NCI-H146 treated with DMSO at 0.1 percent for 48 hours (cell line): ENCODE results near the gene MRC2.

ENCODE experiments used
- DNase-seq: peaks from one replicate; lab custom pipeline; 2025; ENCODE audit not compliant: unreplicated experiment; lab: John Stamatoyannopoulos, UW

Gene MRC2

DNA sequence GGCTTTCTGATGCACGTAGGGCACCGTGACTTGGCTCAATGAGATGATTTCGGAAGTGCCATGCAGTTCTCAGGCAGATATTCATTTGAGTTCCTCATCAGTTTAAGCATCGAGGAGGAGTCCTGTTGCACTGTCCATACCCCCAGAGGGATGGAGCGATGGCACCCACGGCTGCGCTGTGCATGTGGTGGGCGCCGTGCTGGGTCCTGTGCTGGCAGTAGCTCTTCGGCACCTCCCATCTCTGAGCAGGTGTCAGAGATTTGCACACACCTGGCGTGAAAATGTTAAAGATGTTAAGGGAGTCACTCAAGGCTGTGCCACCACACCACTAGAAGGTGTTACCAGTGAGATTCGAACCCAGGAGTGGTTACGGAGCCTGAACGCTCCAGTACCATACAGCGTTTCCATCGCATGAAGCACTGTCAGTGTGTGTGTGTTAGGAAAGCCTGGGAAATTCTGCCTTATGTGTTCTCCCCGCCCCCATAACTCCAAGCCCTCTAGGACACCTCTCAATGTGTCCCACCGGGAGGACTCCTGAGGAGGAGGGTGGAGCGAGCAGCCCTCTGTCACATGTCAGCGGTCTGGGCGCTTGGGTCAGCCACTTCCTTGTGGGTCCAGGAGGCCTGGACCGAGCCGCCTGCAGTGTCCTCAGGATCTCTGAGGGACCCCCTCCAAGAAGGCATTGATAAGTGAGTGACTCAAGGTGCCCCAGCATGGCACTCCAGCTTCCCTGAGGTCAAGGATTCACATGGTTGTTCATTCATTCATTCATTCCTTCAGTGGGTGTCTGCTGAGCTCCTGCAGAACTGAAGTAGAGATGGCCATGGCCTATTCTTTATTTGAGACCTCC, 3.8 kb downstream of the MRC2 start:
- no peak for DNase-seq

GRCh38 chr17:62631936-62632924, 4.8 kb downstream of the MRC2 start:
- no peak for DNase-seq

DNA sequence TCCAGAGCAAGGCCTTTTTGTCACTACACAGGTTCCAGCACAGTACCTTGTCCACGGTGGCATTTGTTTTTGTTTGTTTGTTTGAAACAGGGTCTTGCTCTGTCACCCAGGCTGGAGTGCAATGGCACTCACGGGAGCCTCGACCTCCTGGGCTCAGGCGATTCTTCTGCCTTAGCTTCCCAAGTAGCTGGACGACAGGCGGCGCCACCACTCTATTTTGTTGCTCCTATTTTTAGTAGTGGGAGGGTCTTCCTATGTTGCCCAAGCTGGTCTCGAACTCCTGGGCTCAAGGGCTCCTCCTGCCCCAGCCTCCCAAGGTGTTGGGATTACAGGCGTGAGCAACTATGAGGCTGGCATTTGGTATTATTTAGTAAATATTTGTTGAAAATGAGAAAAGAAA, 10.3 kb downstream of the MRC2 start:
- no peak for DNase-seq

GRCh38 chr17:62641153-62641552, 13.7 kb downstream of the MRC2 start:
- no peak for DNase-seq

GRCh38 chr17:62641951-62642350, 14.5 kb downstream of the MRC2 start:
- no peak for DNase-seq

GRCh38 chr17:62643496-62643895, 16.0 kb downstream of the MRC2 start:
- DNase-seq, result no peak

DNA sequence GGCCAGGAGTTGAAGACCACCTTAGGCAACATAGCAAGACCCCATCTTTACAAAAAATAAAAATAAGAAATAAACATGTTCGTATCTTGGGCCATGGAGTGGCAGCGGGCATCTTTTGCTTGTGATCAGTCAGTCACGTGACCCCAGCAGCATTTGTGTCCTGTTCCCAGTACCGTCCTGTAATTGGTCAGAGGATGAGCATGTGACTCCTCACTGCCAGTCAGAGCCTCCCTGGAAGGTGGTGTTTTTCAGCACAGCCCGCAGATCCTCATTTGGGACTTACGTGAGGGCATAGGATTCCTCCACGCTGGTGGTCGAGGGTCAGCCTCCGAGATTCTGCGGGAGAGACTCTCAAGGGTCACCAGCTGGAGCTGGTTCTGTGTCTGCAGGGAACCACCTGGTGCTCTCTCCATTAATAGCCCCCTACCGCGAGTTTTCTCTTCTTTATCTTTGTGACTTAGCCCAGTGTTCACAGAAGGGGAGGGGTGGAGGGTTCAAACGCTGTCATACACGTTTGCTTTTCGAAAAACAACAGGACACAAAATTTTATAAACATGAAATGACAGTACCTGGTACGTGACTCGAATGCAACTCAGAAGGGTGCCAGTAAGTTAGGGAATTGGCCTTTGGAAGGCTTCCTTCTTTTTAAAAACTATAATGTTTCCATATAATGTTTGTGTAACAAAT, 17.2 kb downstream of the MRC2 start:
- peak; percentile 88 for DNase-seq

DNA sequence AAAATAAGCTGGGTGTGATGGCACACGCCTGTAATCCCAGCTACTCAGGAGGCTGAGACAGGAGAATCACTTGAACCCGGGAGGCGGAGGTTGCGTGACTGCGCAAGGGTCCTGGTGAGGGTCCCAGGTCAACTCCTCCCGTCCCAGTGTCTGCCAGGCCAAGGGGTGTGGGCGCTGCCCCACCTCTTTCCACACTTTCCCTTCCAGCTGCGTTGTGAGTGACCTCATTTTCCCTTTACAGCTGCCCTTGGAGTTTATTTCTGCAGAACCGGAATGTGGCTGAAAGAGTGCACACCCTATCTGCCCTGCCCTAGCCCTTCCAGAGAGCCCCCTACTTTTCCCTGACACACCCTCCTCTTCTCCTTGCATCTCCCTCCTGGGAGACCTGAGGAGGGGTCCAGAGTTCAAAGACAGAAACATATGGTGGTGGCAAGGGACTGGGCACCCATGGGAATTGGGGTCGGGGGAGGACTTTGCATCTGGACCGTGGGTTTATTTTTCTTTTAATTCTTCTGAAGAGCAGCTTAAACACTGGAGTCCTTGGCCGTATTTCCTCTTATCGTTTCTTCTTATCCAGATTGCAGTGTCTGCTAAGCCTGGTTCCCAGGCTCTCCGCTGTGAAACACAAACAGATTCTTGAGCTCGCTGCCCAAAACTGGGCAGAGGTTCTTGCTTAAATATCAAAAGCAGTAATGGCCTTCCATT, 20.9 kb downstream of the MRC2 start:
- DNase-seq, result no peak

GRCh38 chr17:62648956-62649294, 21.5 kb downstream of the MRC2 start:
- DNase-seq, result no peak

DNA sequence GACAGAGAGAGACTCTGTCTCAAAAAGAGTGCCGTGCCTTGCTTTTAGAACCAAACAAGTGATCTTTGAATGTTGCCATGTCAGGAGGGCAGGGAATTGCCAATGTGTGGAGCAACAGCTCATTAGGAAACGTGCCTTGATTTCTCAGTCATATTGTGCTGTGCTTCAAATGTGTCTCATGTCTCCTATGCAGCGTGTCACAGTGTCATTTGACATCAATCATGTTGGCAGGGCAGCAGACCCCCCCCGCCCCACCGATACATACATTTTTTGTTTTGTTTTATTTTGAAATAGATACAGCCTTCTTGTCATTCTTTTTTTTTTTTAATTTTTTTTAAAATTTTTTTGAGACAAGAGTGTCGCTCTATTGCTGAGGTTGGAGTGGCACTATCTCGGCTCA, 22.1 kb downstream of the MRC2 start:
- DNase-seq, result no peak

DNA sequence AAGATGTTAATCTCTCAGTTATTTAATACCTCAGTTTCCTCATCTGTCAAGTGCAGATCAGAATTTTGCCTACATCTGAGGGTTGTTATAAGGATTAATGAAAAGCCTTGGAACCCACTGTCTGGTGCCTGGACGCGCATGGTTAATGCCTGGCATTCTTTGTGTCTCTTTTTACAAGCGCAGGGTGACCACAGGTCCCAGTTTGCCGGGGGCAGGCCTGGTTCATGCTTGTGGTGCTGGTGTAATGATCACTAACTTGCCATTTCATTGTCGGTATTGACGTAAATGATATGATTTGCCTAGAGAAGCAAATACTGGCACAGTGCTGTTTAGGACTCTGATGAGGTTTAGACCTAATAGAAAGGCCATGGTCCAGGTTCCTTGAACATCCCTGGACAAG, 23.1 kb downstream of the MRC2 start:
- no peak for DNase-seq

DNA sequence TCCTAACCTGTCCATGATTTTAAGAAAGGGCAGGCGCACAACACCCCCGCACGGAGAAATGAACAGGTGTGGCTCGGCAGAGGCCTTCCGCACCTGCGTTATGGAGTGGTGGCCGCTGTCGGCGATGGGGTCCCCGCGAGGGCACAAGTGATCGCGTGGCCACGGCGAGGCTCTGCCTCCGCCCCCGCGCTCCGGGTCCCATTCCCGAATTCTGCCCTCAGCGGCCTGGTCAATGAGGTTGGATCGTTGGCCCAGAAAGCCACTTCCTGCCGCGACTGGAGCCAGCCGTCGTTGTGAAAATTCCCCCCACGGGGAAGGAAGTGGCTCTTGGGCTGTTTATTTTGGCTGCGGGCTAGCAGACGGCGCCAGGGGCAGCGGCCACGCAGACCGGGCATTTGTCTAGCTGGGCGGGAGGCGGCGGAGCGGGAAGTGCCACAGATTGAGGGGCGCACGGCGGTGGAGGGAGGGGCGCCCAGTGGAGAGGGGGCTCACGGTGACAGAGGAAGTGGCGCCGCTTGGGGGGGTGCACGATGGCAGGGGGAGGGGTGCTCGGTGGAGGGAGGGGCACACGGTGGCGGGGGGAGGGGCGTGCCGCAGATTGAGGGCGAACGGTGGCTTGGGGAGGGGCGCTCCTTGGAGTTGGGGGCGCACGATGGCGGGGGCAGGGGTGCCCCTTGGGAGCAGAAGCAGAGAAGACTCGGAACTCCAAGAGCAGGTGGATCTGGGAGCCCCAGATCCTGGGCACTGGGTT, 25.0 kb downstream of the MRC2 start:
- DNase-seq, result peak; percentile 18

- DNase-seq, result peak; percentile 61
Measured at GRCh38 chr17:62653002-62653825, 25.7 kb downstream of the MRC2 start.

- DNase-seq, result no peak
Measured at GRCh38 chr17:62653826-62654761, 26.6 kb downstream of the MRC2 start.

- DNase-seq, result no peak
Measured at GRCh38 chr17:62655656-62656055, 28.2 kb downstream of the MRC2 start.

GRCh38 chr17:62656446-62656845, 29.0 kb downstream of the MRC2 start:
- no peak for DNase-seq

DNA sequence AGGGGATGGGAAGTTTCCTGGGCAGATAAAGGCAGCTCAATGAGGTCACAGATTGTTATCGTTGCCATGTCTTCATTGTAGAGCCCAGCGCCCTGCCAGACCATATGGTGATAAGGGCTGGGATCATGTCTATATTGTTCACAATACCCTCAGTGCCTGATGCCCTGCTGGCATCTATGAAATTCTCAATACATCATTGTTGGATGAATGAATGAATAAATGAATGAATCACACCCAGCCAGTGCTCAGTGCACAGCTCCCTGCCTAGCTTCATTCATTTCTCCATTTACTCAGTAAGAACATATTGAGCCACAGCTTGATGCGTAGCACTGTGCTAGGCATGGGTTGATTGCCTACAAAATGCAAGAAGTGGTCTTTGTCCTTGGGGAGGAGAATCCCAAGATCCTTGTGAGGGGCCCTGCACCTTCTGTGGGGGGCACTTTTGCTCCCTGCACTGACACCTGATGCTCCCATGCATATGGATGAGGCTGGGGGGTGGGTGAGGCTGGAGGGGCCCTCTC, 29.7 kb downstream of the MRC2 start:
- DNase-seq, result no peak

DNA sequence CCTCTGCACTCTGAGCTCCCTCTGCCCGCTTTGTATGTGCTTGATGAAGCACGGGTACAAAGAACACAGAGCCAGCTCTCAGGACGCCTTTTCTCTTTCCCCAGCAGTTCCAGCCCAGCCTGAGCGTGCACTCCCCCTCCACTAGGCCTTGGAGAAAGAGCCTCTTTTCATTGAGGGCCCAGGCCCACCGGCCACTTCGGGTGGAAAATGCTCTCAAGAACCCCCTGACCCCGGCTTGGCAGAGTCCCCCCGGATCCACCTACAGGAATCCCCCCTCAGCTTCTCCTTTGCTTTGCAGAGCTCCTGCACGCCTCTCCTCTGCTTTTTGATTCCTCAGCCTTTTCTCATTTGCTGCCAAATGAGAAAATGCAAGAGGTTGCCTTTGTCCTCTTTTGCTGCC, 30.2 kb downstream of the MRC2 start:
- DNase-seq, result no peak
